ENCODE data around the gene PSEN2. TPM values are rescaled to one million over a fixed set of nuclear protein-coding genes. Genes with fewer than 3 reads are reported as not detected.
"Not testable (repeated sequence)": the region's sequence is repeated elsewhere in the genome, so short reads cannot be mapped to it uniquely, and the experiment has no call there.

Gene PSEN2
- total and polyA plus RNA-seq, 2 donors (not counting 1 experiment from before 2014, with no cell fraction given) = 19.5 to 41.8 TPM

DNA sequence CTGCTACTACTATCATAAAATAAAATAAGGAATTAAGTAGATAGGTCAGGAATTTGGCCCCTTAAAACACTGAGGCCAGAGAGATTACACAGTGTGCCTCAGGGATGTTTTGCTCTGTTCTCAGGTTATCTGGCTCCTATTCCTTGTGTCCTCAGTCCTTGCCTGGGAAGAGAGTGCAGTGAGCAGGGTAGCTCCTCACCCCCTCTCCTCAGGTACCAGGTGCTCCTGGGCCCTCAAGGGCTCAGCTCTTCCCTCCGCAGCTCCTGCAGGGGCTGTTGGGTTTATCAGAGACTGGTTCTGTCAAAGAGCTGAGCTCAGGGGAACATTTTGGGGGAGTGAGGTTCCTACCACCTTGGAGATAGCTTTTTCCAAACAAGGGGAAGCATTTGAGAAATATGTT lies 49.6 kb downstream of the PSEN2 start:
- H4K20me1 ChIP-seq (ENCODE audit: control insufficient read depth, extremely low read depth, insufficient read depth, low read length) = no peaks in the 10 kb centered on the region
- no peak overlapping the region for H3K9ac ChIP-seq (ENCODE audit: insufficient read depth, low read length)
- H3K4me2 ChIP-seq (ENCODE audit: extremely low read depth, insufficient read depth, low read length) = no peak overlapping the region
- H3K4me1 ChIP-seq (ENCODE audit: control insufficient read depth, extremely low read depth, insufficient read depth, low read length) = no peaks in the 10 kb centered on the region
- no peak overlapping the region for H2AFZ ChIP-seq (ENCODE audit: low read length)
- no peaks in the 10 kb centered on the region for H3K79me2 ChIP-seq (ENCODE audit: control insufficient read depth, insufficient read depth, low read length)
- DNase-seq (ENCODE audit: low read depth in 2 of 2) = no peak
- TF ChIP-seq, protein P1, sequence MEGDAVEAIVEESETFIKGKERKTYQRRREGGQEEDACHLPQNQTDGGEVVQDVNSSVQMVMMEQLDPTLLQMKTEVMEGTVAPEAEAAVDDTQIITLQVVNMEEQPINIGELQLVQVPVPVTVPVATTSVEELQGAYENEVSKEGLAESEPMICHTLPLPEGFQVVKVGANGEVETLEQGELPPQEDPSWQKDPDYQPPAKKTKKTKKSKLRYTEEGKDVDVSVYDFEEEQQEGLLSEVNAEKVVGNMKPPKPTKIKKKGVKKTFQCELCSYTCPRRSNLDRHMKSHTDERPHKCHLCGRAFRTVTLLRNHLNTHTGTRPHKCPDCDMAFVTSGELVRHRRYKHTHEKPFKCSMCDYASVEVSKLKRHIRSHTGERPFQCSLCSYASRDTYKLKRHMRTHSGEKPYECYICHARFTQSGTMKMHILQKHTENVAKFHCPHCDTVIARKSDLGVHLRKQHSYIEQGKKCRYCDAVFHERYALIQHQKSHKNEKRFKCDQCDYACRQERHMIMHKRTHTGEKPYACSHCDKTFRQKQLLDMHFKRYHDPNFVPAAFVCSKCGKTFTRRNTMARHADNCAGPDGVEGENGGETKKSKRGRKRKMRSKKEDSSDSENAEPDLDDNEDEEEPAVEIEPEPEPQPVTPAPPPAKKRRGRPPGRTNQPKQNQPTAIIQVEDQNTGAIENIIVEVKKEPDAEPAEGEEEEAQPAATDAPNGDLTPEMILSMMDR (conservative IDR thresholded peaks at IDR 0.05 in 1 of 2, IDR thresholded peaks at IDR 0.05 in 1 of 2; ENCODE audit: low read depth in 1 of 2, low read length in 2 of 2) = no peak
- no peak for TF ChIP-seq EZH2 (IDR thresholded peaks at IDR 0.05; ENCODE audit: low read length, missing control alignments)
- H3K27ac ChIP-seq (ENCODE audit: insufficient read depth, low read length) = no peak overlapping the region
- H3K27me3 ChIP-seq (ENCODE audit: control insufficient read depth, insufficient read depth, low read length) = no peaks in the 10 kb centered on the region
- no peaks in the 10 kb centered on the region for H3K36me3 ChIP-seq (ENCODE audit: control insufficient read depth, insufficient read depth, low read length)
- H3K9me3 ChIP-seq (ENCODE audit: control insufficient read depth, insufficient read depth, low read depth, low read length) = no peaks in the 10 kb centered on the region
- H3K4me3 ChIP-seq (replicated peaks in 1 of 4; ENCODE audit: control extremely low read depth in 1 of 4, insufficient read depth in 1 of 4, low read depth in 3 of 4, low read length in 4 of 4) = no peak overlapping the region

DNA sequence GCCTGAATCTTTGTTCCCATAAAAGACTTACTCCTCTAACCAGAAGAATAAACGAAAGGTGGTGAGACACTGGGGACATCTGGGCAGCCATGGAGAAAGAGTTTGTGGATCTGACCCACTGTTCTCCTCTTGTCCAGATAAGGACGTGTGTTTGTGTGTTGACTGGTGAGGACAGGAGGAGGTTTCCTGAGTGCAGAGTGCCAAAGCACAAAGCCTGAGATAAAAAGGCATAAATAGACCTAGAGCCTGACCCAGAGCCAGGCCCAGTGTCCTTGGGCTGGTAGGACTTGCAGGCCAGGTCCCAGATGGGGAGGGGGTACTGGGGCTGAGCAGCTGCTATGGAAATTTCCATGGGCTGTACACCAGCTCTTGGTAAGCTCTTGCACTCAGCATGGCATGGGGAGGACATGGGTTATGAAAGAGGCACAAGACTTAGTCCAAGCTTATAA lies 50.1 kb downstream of the PSEN2 start:
- Histone ChIP-seq H3K36me3 (ENCODE audit: control insufficient read depth, insufficient read depth, low read length) (no peaks in the 10 kb centered on the region), H3K4me1 (ENCODE audit: control insufficient read depth, extremely low read depth, insufficient read depth, low read length) (no peaks in the 10 kb centered on the region), H3K4me3 (replicated peaks in 1 of 4; ENCODE audit: control extremely low read depth in 1 of 4, insufficient read depth in 1 of 4, low read depth in 3 of 4, low read length in 4 of 4) (no peak overlapping the region), H3K9ac (ENCODE audit: insufficient read depth, low read length) (no peak overlapping the region), H3K27me3 (ENCODE audit: control insufficient read depth, insufficient read depth, low read length) (no peaks in the 10 kb centered on the region), H3K27ac (ENCODE audit: insufficient read depth, low read length) (no peak overlapping the region), H2AFZ (ENCODE audit: low read length) (no peak overlapping the region), H3K9me3 (ENCODE audit: control insufficient read depth, insufficient read depth, low read depth, low read length) (no peaks in the 10 kb centered on the region), H3K4me2 (ENCODE audit: extremely low read depth, insufficient read depth, low read length) (no peak overlapping the region), H3K79me2 (ENCODE audit: control insufficient read depth, insufficient read depth, low read length) (no peaks in the 10 kb centered on the region), H4K20me1 (ENCODE audit: control insufficient read depth, extremely low read depth, insufficient read depth, low read length) (no peaks in the 10 kb centered on the region)
- no peak for DNase-seq (ENCODE audit: low read depth in 2 of 2)
- TF ChIP-seq EZH2 (IDR thresholded peaks at IDR 0.05; ENCODE audit: low read length, missing control alignments) = no peak
- TF ChIP-seq, protein P1 (conservative IDR thresholded peaks at IDR 0.05 in 1 of 2, IDR thresholded peaks at IDR 0.05 in 1 of 2; ENCODE audit: low read depth in 1 of 2, low read length in 2 of 2) = no peak

DNA sequence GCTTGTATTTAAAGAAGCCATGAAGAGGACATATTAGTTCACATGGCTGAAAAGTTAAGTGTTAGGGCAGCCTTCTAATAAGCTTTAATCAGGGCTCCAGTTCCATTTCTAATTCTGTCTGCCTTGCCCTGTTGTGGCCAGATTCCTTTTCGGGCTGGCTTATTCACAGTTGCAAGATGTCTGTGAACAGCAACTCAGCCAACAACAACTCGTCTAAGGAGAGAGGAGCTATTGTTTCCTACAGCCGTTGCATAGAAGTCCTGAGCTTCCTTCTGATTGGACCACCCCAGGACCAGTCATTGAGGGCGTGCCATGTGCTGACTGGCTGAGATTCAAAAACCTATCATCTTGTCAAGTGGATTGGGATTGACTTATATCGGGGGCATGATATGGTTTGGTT lies 51.1 kb downstream of the PSEN2 start:
- no peaks in the 10 kb centered on the region for H3K79me2 ChIP-seq (ENCODE audit: control insufficient read depth, insufficient read depth, low read length)
- H3K4me1 ChIP-seq (ENCODE audit: control insufficient read depth, extremely low read depth, insufficient read depth, low read length) = no peaks in the 10 kb centered on the region
- H3K9me3 ChIP-seq (ENCODE audit: control insufficient read depth, insufficient read depth, low read depth, low read length) = no peaks in the 10 kb centered on the region
- H3K9ac ChIP-seq (ENCODE audit: insufficient read depth, low read length) = no peak overlapping the region
- H3K4me2 ChIP-seq (ENCODE audit: extremely low read depth, insufficient read depth, low read length) = no peak overlapping the region
- H3K36me3 ChIP-seq (ENCODE audit: control insufficient read depth, insufficient read depth, low read length) = no peaks in the 10 kb centered on the region
- H3K27ac ChIP-seq (ENCODE audit: insufficient read depth, low read length) = no peak overlapping the region
- H3K4me3 ChIP-seq (replicated peaks in 1 of 4; ENCODE audit: control extremely low read depth in 1 of 4, insufficient read depth in 1 of 4, low read depth in 3 of 4, low read length in 4 of 4) = no peak overlapping the region
- H3K27me3 ChIP-seq (ENCODE audit: control insufficient read depth, insufficient read depth, low read length) = no peaks in the 10 kb centered on the region
- no peak overlapping the region for H2AFZ ChIP-seq (ENCODE audit: low read length)
- no peaks in the 10 kb centered on the region for H4K20me1 ChIP-seq (ENCODE audit: control insufficient read depth, extremely low read depth, insufficient read depth, low read length)
- TF ChIP-seq, protein P1 (conservative IDR thresholded peaks at IDR 0.05 in 1 of 2, IDR thresholded peaks at IDR 0.05 in 1 of 2; ENCODE audit: low read depth in 1 of 2, low read length in 2 of 2) = no peak
- no peak for TF ChIP-seq EZH2 (IDR thresholded peaks at IDR 0.05; ENCODE audit: low read length, missing control alignments)
- DNase-seq (ENCODE audit: low read depth in 2 of 2) = no peak

DNA sequence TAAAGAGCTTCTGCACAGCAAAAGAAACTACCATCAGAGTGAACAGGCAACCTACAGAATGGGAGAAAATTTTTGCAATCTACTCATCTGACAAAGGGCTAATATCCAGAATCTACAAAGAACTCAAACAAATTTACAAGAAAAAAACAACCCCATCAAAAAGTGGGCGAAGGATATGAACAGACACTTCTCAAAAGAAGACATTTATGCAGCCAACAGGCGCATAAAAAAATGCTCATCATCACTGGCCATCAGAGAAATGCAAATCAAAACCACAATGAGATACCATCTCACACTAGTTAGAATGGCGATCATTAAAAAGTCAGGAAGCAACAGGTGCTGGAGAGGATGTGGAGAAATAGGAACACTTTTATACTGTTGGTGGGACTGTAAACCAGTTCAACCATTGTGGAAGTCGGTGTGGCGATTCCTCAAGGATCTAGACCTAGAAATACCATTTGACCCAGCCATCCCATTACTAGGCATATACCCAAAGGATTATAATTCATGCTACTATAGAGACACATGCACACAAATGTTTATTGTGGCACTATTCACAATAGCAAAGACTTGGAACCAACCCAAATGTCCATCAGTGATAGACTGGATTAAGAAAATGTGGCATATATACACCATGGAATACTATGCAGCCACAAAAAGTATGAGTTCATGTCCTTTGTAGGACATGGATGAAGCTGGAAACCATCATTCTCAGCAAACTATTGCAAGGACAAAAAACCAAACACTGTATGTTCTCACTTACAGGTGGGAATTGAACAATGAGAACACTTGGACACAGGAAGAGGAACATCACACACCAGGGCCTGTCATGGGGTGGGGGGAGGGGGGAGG lies 59.1 kb downstream of the PSEN2 start:
- H3K27ac ChIP-seq (ENCODE audit: insufficient read depth, low read length); H3K4me2 ChIP-seq (ENCODE audit: extremely low read depth, insufficient read depth, low read length); H3K4me3 ChIP-seq (replicated peaks in 1 of 4; ENCODE audit: control extremely low read depth in 1 of 4, insufficient read depth in 1 of 4, low read depth in 3 of 4, low read length in 4 of 4); H3K4me1 ChIP-seq (ENCODE audit: control insufficient read depth, extremely low read depth, insufficient read depth, low read length); H4K20me1 ChIP-seq (ENCODE audit: control insufficient read depth, extremely low read depth, insufficient read depth, low read length); DNase-seq (ENCODE audit: low read depth in 2 of 2); H3K36me3 ChIP-seq (ENCODE audit: control insufficient read depth, insufficient read depth, low read length); H2AFZ ChIP-seq (ENCODE audit: low read length); H3K9me3 ChIP-seq (ENCODE audit: control insufficient read depth, insufficient read depth, low read depth, low read length); H3K27me3 ChIP-seq (ENCODE audit: control insufficient read depth, insufficient read depth, low read length); H3K9ac ChIP-seq (ENCODE audit: insufficient read depth, low read length); H3K79me2 ChIP-seq (ENCODE audit: control insufficient read depth, insufficient read depth, low read length): not testable (repeated sequence)
